C4-2B (cell line): ENCODE data around the gene TPM4.

ENCODE experiments used
- ZFX ChIP-seq: fragments of 450-650 bp; IDR thresholded peaks from 2 replicates; pipeline ENCODE4 v1.6.1; 2017
- TF ChIP-seq, protein P1 (sequence below): fragments of 450-650 bp; conservative IDR thresholded peaks from 2 replicates; pipeline ENCODE4 v1.5.1; 2017; ENCODE audit warnings: mild to moderate bottlenecking

DNA sequence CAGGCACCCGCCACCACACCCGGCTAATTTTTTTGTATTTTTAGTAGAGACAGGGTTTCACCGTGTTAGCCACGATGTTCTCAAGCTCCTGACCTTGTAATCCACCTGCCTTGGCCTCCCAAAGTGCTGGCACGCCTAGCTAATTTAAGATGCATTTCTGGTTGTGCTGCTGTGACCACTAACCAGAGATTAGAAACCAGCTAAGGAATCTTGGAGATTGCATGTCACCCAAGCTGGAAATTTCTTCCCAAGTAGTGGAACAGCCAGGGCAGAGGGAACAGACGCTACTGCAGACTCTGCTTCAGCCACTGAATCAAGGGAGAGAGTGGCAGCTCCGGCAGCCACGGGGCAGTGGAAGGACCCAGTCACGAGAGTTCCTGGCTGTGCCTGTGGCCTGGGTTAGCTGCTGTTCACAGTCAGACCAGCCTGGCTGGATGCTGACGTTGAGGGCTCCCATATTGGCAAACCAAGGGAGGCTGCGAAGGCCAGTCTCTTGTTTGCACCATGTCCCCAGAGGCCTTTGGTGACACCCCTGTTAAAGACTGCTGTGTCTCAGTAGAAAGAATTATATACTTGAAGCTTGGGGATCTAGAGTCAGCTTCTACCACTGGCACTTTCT is 7.9 kb downstream of the TPM4 start:
- TF ChIP-seq, protein P1, sequence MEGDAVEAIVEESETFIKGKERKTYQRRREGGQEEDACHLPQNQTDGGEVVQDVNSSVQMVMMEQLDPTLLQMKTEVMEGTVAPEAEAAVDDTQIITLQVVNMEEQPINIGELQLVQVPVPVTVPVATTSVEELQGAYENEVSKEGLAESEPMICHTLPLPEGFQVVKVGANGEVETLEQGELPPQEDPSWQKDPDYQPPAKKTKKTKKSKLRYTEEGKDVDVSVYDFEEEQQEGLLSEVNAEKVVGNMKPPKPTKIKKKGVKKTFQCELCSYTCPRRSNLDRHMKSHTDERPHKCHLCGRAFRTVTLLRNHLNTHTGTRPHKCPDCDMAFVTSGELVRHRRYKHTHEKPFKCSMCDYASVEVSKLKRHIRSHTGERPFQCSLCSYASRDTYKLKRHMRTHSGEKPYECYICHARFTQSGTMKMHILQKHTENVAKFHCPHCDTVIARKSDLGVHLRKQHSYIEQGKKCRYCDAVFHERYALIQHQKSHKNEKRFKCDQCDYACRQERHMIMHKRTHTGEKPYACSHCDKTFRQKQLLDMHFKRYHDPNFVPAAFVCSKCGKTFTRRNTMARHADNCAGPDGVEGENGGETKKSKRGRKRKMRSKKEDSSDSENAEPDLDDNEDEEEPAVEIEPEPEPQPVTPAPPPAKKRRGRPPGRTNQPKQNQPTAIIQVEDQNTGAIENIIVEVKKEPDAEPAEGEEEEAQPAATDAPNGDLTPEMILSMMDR = no peak
- no peak for TF ChIP-seq ZFX
